Epithelial cell of umbilical artery (primary cell): ENCODE results near the gene SMURF1. TPM values are rescaled to one million over a fixed set of nuclear protein-coding genes. Genes with fewer than 3 reads are reported as not detected.

Source experiments
- total RNA-seq: library from RNA; depleted of rRNA; stranded (reverse); fragments of >200 nt; gene quantifications from 2 replicates; pipeline ENCODE4 v1.2.3, GENCODE V29; 2014

SMURF1 gene
- total RNA-seq: 18.2 and 18.8 TPM in 2 replicates

DNA sequence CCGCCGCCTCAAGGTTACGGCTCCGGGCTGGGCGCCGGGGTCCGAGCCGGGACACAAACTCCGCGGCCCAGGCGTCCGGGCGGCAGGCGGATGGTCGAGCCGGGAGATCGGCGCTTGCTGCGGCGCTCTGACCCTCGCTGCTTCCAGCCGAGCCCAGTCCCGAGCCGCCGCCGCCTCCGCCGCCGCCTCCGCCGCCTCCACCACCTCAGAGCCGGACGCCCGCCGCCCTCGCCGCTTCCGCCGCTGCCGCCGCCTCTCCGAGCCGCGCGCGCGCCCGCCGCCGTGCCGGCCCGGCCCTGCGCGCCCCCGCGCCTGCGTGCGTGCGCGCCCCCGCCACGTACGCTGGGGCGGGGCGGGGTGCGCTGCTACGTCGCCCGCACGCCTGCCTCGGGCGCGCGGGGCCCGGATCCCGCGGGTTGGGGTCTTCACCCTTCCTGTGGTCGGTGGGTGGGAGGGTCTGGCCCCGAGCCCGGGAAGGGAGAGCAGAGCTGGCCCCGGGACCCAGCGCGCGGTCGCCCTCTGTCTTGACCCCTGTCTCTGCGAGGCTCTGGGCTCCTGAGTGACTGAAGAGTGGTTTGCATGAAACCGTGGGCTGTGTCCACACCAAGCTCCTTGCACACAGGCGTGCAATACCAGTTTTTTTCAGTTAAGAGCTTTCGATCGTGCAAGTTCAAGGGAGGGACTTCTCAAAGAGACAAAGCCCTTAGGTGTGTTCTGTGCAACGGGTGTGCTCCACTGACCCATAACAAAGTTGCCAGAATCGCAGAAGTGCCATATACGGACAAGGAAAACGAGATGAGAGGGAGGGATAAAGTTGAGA is at the start of gene SMURF1:
TSS of gene SMURF1 (minus strand) at position 256 of the 820 bp plus-strand sequence. CDS start 328 bp downstream, outside the sequence.

Other genes starting within 250 kb of the SMURF1 start
- gene KPNA7, start 64.0 kb upstream of the SMURF1 start, total RNA-seq: not detected in 2 replicates
- gene MYH16, start 128.7 kb upstream of the SMURF1 start, total RNA-seq: 0.30 and 0.97 TPM in 2 replicates
- 149 and 212 TPM in 2 replicates for gene ARPC1A, start 181.8 kb upstream of the SMURF1 start, total RNA-seq
- 597 and 600 TPM in 2 replicates for gene ARPC1B, start 230.6 kb upstream of the SMURF1 start, total RNA-seq